GM12891 (cell line): ENCODE data around the gene MGST3.

Source experiments
- PAX5 ChIP-seq: IDR thresholded peaks from 2 replicates; pipeline ENCODE4 v1.6.1; 2011; ENCODE audit warnings: low read length, moderate library complexity, mild to moderate bottlenecking; ENCODE audit not compliant: insufficient read depth, severe bottlenecking
- POLR2A ChIP-seq: IDR thresholded peaks from 2 replicates; pipeline ENCODE4 v1.6.1; 2011; ENCODE audit warnings: low read depth, low read length, control low read depth
- POLR2AphosphoS5 ChIP-seq: IDR thresholded peaks from 2 replicates; pipeline ENCODE4 v1.6.1; 2011; ENCODE audit warnings: low read depth, low read length, control low read depth
- POU2F2 ChIP-seq: IDR thresholded peaks from 2 replicates; pipeline ENCODE4 v1.6.1; 2011; ENCODE audit warnings: low read depth, mild to moderate bottlenecking, control low read depth, low read length, moderate library complexity
- SPI1 ChIP-seq: IDR thresholded peaks from 2 replicates; pipeline ENCODE4 v1.6.1; 2011; ENCODE audit warnings: low read depth, low read length, control low read depth
- TAF1 ChIP-seq: IDR thresholded peaks from 2 replicates; pipeline ENCODE4 v1.6.1; 2011; ENCODE audit warnings: low read depth, low read length, control low read depth

GRCh38 chr1:165629848-165630628, 996 bp upstream of the MGST3 start:
- TF ChIP-seq POLR2A (no peak), TAF1 (no peak), POLR2AphosphoS5 (no peak), POU2F2 (no peak), PAX5 (no peak), SPI1 (no peak)
